ENCODE data around the gene MIA3.
"Not testable (repeated sequence)": the region's sequence is repeated elsewhere in the genome, so short reads cannot be mapped to it uniquely, and the experiment has no call there.

Gene MIA3, protein sequence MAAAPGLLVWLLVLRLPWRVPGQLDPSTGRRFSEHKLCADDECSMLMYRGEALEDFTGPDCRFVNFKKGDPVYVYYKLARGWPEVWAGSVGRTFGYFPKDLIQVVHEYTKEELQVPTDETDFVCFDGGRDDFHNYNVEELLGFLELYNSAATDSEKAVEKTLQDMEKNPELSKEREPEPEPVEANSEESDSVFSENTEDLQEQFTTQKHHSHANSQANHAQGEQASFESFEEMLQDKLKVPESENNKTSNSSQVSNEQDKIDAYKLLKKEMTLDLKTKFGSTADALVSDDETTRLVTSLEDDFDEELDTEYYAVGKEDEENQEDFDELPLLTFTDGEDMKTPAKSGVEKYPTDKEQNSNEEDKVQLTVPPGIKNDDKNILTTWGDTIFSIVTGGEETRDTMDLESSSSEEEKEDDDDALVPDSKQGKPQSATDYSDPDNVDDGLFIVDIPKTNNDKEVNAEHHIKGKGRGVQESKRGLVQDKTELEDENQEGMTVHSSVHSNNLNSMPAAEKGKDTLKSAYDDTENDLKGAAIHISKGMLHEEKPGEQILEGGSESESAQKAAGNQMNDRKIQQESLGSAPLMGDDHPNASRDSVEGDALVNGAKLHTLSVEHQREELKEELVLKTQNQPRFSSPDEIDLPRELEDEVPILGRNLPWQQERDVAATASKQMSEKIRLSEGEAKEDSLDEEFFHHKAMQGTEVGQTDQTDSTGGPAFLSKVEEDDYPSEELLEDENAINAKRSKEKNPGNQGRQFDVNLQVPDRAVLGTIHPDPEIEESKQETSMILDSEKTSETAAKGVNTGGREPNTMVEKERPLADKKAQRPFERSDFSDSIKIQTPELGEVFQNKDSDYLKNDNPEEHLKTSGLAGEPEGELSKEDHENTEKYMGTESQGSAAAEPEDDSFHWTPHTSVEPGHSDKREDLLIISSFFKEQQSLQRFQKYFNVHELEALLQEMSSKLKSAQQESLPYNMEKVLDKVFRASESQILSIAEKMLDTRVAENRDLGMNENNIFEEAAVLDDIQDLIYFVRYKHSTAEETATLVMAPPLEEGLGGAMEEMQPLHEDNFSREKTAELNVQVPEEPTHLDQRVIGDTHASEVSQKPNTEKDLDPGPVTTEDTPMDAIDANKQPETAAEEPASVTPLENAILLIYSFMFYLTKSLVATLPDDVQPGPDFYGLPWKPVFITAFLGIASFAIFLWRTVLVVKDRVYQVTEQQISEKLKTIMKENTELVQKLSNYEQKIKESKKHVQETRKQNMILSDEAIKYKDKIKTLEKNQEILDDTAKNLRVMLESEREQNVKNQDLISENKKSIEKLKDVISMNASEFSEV (N-terminal part only)

DNA sequence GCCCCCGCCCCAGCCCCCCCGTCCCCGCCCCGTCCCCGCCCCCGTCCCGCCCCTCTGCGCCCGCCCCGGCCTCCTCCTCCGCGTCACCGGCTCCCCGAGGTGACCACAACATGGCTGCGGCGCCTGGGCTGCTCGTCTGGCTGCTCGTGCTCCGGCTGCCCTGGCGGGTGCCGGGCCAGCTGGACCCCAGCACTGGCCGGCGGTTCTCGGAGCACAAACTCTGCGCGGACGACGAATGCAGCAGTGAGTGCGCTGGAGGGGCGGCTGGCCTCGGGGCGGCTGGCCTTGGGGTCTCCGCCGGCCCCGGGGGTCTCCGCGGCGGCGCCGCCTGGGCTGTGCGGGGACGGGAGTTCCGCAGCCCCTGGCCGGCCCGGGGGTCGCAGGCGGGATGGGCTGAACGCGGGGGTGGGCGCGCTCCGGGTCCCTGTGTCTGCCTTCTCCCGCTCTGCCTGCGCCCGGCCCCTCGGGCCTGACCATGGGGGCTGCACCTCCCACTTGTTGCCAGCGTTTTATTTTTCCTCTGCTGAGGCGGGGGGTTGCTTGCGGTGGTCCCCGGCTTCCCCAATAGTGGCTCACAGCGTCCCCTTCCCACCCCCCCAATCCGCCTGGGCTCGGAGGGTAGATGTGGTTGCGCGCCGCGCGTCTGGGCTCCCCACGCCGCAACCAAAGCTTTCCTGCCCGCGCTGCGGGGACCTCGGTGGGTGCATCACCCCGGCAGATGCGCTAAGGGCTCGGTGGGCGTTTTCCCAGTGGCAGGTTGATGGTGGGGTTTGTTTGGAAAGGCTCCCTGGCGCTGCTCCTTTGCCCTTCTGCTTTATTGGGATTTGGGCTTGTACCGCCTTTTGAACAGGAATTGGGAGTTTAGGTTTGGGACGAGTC lies at the start of gene MIA3:
MIA3 (plus strand) TSS at position 97 of the 879 bp plus-strand sequence; CDS start at position 111, 14 bp downstream.
- DNase-seq = peak; percentile 72

DNA sequence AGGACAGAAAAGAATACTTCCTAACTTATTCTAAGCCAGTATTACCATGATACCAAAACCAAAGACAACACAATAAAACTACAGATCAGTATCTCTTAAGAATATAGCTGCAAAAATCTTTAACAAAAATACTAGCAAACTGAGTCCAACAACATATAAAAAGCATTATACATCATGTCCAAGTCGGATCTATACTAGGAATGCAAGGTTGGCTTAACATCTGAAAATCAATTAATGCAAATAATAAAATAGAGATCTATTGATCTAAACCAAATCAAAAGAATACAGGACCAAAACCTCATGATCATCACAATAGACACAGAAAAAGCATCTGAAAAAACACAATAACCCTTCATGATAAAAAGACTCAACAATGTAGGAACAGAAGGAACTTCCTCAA lies 47.1 kb upstream of the MIA3 start:
- no peak for DNase-seq

DNA sequence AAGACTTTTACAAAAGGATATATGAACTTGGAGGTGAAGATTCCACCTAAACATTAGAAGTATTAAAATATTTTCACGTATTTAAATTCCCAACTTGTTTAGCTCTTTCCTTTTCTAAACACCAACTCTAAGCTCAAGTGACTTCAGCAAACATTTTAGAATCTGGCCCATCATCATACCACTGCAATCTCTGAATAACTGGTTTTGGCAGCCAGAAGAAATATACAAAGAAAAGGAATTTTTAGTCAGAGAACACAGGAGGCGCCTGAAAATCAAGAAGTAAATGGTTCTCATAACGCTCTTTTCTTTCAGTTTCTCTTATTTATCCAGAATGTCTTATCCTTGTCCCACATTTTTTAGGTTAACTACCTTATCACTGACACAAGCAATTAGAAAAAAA lies 38.6 kb upstream of the MIA3 start:
- DNase-seq = no peak

DNA sequence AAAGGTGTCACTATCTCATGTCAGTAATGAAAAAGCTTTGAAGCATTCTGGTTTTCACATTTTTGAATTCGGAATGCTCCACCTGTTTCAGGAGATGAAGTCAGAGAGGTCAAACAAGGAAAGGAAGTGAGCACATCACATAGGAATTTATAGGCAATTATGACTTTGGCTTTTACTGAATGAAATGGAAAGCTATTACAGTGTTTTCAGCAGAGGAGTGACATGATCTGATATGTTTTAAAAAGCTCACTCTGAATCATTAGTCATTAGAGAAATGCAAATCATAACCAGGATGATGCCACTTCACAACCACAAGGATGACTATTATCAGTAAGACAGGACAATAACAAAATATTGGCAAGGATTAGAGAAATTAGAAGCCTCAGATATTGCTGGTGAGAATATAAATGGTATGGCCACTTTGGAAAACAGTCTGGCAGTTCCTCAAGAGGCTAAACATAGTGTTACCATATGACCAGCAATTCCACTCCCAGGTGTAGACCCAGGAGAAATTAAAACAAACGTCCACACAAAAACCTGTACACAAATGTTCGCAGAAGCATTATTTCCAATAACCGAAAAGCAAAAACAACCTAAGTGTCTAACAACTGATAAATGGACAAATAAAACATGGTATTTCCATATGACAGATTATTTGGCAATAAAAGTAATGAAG lies 35.7 kb upstream of the MIA3 start:
- peak; percentile 80 for DNase-seq

DNA sequence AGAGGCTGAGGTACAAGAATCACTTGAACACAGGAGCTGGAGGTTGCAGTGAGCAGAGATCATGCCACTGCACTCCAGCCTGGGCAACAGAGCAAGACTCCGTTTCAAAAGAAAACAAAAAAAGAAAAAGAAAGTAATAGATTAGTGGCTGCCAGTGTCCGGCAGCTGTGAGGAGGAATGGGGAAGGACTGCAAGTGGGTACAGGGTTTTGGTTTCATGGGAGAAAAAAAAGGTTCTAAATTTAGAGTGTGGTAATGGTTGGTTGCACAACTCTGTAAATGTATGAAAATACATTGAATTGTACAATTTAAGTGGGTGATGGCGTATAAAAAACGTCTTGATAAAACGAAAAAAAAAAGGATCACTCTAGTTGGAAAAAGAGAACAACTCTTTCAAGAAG lies 34.8 kb upstream of the MIA3 start:
- DNase-seq = peak; percentile 95

DNA sequence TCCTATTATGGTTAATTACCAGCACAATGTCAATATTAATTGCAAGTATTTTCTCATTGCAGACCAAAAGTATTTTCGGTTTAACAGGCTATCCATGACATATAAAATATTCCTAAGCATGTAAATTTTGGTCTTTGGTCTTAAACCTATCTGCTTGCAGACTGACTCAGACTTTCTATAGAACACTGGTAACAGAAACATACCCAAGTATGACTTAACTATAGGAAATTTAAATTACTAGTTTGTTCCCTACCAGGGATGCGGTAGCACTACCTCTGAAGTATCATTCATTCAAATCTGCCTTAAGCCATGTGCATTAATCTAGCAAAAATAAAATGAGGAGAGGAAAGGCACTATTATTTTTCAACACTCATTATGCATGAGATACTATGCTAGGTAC lies 31.1 kb upstream of the MIA3 start:
- DNase-seq = no peak

DNA sequence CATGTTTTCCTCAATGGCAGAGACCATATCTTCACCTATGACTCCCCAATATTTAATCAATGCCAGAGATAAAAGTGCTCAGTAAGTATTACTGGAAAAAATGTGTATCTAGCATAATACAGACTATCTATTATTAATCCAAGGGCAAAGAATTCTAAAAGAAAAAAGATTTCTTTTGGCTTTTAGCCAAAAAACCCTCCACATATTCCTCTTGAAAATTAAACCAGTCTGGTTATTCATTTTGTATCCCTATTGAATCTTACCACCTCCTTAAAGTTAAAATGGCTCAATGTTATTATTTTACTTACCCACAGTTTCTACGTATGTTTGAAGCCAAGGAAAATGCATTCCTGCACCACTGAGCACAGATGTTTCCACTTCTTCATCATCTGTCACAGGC lies 29.8 kb upstream of the MIA3 start:
- no peak for DNase-seq

DNA sequence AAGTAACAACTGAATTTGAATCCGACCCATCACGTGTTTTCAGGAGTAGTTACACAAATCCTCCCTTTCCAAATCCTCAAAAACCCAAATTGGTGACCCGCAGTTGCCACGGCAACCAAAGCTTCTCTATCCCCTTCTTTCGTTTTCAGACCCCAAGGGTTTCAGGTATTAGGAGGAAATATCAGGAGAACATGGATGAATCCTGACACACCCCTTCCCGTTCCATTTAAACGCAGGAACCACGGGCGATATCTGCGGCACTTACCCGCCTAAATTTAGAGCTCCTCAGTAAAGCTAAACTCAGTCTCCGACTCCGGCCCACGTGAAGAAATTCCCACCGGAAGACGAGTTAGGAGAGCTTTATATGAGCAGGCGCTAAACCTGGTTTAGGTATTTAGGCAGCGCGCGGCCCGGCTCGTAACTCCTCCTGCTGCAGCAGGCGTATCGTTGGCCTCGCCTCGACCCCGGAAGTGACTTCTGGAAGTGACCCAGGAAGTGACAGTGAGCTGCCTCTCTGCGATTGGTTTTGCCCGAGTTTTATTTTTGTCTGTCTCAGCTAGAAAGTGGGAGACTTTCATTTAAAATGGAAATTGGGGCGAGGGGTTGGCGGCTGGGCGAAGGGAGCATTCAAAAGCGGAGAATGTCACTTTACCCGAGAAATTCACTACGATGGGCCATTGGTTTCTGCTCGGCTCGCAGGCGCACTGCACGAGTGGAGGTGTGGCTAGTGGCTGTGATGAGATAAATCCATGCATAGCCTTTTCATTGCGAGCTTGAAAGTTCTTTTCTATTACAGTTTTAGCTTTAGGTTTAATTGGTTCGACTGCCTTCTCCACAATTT lies 28.2 kb upstream of the MIA3 start, which contains the start of gene TAF1A:
TAF1A (minus strand) TSS at position 472 of the 841 bp plus-strand sequence.
- DNase-seq = peak; percentile 89

DNA sequence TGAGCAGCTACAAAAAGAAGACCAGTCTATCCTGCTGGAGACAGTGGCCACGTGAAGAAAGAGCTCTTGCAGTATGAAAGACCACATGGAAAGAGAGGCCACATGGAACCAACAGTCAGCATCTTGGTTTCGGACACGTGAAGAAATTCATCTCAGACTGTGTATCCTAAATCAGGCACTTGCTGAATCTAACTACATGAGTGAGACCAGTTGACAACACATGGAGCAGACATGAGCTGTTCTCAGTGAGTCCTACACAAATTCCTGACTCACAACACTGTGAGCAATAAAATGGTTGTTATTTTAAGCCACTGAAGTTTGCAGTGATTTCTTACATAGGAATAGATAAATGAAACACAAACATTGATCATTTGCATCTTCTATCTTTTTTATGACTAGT lies 25.7 kb upstream of the MIA3 start:
- DNase-seq = no peak

DNA sequence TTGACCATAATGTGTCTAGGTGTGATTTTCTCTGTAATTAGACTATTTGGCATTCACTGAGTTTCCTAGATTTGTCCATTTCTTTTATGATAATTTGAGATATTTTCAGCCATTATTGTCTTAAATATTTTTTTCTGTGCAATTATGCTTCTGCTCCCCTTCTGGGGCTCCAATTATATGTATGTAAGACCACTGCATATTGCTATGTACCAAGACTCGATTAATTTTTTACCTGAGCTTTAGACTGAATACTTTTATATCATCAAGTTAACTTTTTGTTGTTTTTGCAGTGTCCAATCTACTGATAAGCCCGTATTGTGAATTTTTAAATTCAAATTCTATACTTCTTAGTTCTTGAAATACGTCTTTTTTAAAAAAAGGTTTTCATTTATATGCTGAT lies 23.1 kb upstream of the MIA3 start:
- no peak for DNase-seq

DNA sequence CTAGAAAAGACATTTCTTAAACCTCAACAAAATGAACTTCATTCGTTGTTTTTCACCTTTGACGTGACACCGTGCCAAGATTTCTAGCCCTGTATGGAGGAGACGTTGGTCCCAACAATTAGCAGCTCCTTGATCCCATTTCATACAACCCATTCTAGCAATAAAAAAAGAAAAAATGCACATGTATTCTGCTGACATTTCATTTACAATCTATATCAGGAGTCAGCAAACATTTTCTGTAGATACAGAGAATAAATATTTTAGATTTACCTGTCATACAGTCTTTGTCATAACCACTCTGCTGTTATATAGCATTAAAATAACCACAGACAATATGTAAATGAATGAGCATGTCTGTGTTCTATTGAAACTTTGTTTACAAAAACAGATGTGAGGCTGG lies 21.2 kb upstream of the MIA3 start:
- no peak for DNase-seq

DNA sequence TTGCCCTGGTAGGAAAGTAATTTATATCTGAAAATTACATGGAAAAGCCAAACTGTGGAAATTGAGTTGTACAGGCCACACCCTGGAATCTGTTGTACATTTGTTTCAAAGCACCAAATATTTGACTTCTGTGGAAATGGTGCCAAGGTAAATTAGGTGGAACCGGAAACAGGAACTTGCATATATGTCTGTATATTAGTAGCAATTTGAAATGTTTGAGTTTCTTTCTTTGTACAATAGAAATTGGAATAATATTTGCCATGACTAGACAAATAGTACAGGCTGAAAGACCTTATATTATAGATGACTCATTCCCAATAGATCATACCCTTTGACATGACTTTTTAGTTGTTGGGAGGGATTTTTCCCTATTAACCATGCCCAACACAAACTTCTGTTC lies 17.6 kb upstream of the MIA3 start:
- no peak for DNase-seq

DNA sequence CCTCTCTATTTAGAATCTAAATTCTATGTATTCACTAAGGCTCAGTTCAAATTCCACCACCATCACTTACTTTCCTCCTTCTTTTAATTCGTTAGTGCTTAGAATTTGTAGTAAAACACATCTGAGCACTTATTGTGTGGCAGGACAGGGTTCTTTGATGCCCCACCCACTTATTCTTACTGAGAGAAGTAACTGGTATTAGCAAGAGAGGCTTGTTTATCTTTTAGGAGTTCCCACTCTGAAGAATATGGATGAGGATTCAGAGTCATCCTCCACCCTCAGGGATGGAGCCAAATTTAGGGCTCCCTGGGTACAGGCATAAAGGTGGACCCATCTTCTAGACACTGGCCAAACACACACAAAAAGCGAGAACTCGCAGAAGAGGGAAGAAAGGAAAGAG lies 16.6 kb upstream of the MIA3 start:
- DNase-seq = no peak

DNA sequence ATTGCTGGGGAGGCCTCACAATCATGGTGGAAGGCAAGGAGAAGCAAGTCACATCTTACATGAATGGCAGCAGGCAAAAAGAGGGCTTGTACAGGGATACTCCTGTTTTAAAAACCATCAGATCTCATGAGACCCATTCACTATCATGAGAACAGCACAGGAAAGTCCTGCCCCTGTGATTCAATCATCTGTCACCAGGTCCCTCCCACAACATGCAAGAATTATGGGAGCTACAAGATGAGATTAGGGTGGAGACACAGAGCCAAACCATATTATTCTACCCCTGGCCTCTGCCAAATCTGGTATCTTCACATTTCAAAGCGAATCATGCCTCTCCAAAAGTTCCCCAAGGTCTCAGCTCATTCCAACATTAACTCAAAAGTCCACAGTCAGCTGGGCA lies 11.1 kb upstream of the MIA3 start:
- DNase-seq = no peak

DNA sequence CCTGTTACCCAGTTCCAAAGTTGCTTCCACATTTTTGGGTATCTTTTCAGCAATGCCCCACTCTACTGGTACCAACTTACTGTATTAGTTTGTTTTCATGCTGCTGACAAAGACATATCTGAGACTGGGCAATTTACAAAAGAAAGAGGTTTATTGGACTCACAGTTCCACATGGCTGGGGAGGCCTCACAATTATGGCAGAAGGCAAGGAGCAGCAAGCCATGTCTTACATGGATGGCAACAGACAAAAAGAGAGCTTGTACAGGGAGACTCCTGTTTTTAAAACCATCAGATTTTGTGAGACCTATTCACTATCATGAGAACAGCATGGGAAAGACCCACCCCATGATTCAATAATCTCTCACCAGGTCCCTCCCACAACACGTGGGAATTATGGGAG lies 8.8 kb upstream of the MIA3 start:
- DNase-seq = not testable (repeated sequence)

DNA sequence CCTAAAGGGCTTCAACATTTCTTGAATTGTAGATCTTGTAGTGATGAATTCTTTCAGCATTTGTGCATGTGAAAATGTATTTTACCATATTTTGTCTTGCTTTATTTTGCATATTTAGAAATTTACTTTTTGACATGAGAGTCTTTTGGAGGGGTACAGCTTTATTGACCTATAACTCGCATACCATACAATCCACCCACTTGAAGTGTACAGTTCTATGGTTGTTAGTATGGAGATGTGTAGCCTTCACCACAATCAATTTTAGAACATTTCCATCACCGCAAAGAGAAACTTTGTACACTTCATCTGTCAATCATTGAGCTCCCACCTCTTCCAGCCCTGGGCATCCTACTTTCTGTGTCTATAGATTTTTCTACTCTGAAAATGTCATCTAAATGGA lies 7.2 kb upstream of the MIA3 start:
- DNase-seq = no peak

DNA sequence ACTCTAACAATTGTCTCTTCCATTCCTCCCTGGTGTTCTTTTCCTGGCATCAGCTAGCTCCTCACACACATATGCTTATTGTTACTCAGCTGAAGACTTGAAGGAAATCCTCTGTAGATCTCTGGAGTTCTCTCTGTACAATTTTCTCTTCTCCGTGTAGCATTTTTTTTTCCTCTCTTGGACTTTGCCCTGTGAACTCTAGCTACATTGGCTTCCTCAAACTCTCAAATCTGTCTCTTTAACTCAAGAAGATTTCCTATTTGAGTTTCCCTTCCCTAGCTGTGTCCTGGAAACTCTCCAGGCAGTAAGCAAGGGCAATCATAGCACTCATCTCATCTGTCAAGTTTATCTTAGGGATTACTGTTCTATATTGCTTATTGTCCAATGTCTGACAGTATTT lies 4.3 kb upstream of the MIA3 start:
- no peak for DNase-seq

DNA sequence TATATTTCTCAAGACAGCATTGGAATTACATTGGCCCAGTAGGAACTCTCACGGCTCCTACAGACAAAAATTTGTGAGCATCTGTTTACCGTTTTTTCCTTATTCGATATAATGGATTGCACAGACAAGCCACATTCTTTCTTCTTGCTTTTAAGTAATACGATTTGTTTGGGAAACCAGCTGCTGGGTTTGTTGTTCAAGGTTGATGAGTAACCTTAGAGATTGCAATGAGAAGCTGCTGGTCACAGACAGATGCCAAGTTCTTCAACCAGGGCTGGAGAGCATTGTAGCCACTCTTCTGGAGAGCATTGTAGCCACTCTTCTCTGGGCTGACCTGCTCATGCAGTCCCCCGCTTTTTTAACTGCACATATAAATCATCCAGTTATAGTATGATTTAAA lies 1.4 kb upstream of the MIA3 start:
- no peak for DNase-seq

DNA sequence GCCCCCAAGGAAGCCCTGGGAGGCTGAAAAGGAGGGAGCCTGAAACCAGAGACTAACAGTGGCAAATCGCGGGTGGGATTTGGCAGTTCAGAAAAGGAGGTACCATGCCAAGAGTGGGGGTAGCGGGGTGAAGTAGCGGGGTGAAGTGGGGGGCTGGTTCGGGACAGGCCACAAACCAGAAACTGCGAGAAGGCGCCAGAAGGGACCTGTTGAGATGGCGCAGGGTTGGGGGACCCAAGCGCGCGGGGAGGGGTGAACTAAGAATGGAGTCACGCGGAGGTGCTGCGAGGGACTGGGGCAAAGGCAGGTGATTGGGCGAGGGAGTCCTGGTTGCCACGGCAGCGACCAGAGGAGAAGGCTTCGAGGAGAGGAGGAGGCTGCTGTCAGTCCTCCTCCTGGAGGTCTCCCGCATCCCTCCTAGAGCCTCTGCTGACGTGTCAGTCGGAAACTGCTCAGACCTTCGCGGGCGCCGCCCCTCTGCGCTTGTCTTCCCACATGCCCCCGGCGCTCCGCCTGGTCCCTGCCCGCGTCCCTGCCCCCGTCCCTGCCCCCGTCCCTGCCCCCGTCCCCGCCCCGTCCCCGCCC lies 438 bp upstream of the MIA3 start:
- DNase-seq = peak; percentile 82

Measured in inflammatory macrophage treated with lipopolysaccharide for 4 hours (primary cell).